A549 (cell line): ENCODE measurements around the gene TMEM97. TPM values are rescaled to one million over a fixed set of nuclear protein-coding genes. Genes with fewer than 3 reads are reported as not detected.

Experiments used
- ATOH8 ChIP-seq: fragments of 250-450 bp; sonication (Bioruptor Pico); IDR thresholded peaks from 2 replicates; pipeline ENCODE4 v1.5.0; 2020; ENCODE audit warnings: low read depth, mild to moderate bottlenecking, moderate library complexity
- CBX2 ChIP-seq: fragments of 200-600 bp; sonication (generic); IDR thresholded peaks from 2 replicates; pipeline ENCODE4 v1.6.1; 2016; ENCODE audit warnings: low read depth, mild to moderate bottlenecking, borderline replicate concordance
- CEBPB ChIP-seq, 2 experiments: fragments of >200 bp in 1 of 2; sonication (Bioruptor Twin) in 1 of 2; formaldehyde crosslinking in 1 of 2; IDR thresholded peaks; 2 replicates each; pipeline ENCODE4 v1.6.1; 2012 to 2016
- CHD2 ChIP-seq: fragments of 150-350 bp; IDR thresholded peaks from 2 replicates; pipeline ENCODE4 v1.6.1; 2014; ENCODE audit warnings: low read length; ENCODE audit not compliant: partially characterized antibody
- CTCF ChIP-seq: fragments of >200 bp; sonication (Bioruptor Twin); formaldehyde crosslinking; IDR thresholded peaks from 3 replicates; pipeline ENCODE4 v1.5.1; 2016
- EHF ChIP-seq: fragments of 250-450 bp; sonication (Bioruptor Pico); IDR thresholded peaks from 2 replicates; pipeline ENCODE4 v1.5.0; 2020; ENCODE audit warnings: mild to moderate bottlenecking
- ELK1 ChIP-seq: fragments of 150-350 bp; IDR thresholded peaks from 2 replicates; pipeline ENCODE4 v1.6.1; 2014; ENCODE audit warnings: low read depth, mild to moderate bottlenecking, low read length
- ESRRA ChIP-seq: fragments of 150-350 bp; IDR thresholded peaks from 2 replicates; pipeline ENCODE4 v1.6.1; 2014; ENCODE audit warnings: mild to moderate bottlenecking, low read length, borderline replicate concordance
- HDAC2 ChIP-seq: fragments of 200-600 bp; sonication (generic); IDR thresholded peaks from 2 replicates; pipeline ENCODE4 v1.6.1; 2016
- HES2 ChIP-seq: fragments of >200 bp; sonication (Bioruptor Twin); formaldehyde crosslinking; IDR thresholded peaks from 2 replicates; pipeline ENCODE4 v1.6.1; 2016
- HMGXB4 ChIP-seq: fragments of 250-450 bp; sonication (Bioruptor Pico); IDR thresholded peaks from 2 replicates; pipeline ENCODE4 v1.5.0; 2021; ENCODE audit warnings: mild to moderate bottlenecking, moderate library complexity, borderline replicate concordance
- HOXA7 ChIP-seq: fragments of 250-450 bp; sonication (Bioruptor Pico); IDR thresholded peaks from 2 replicates; pipeline ENCODE4 v1.5.0; 2020; ENCODE audit warnings: mild to moderate bottlenecking, moderate library complexity
- HOXB5 ChIP-seq: fragments of 250-450 bp; sonication (Bioruptor Pico); IDR thresholded peaks from 2 replicates; pipeline ENCODE4 v1.5.0; 2020; ENCODE audit warnings: mild to moderate bottlenecking, moderate library complexity
- KDM5A ChIP-seq: fragments of 200-600 bp; sonication (generic); IDR thresholded peaks from 2 replicates; pipeline ENCODE4 v1.6.1; 2016; ENCODE audit warnings: antibody characterized with exemption, mild to moderate bottlenecking
- PBX3 ChIP-seq: IDR thresholded peaks from 2 replicates; pipeline ENCODE4 v1.6.1; 2012
- PHF8 ChIP-seq: fragments of 200-600 bp; sonication (generic); IDR thresholded peaks from 2 replicates; pipeline ENCODE4 v1.6.1; 2016; ENCODE audit warnings: low read depth, mild to moderate bottlenecking, antibody characterized with exemption, moderate library complexity, borderline replicate concordance
- RAD21 ChIP-seq, 2 experiments: fragments of >200 bp in 1 of 2; sonication (Bioruptor Twin) in 1 of 2; formaldehyde crosslinking in 1 of 2; IDR thresholded peaks in 1 of 2; conservative IDR thresholded peaks in 1 of 2; 2 replicates in 1 of 2; 3 replicates in 1 of 2; pipeline ENCODE4 v1.6.1; 2012 to 2018; ENCODE audit warnings: inconsistent platforms in 1 of 2
- RARB ChIP-seq: fragments of 250-450 bp; sonication (Bioruptor Pico); IDR thresholded peaks from 2 replicates; pipeline ENCODE4 v1.8.0; 2021; ENCODE audit warnings: mild to moderate bottlenecking, moderate library complexity
- RNF2 ChIP-seq: fragments of 200-600 bp; sonication (generic); IDR thresholded peaks from 2 replicates; pipeline ENCODE4 v1.6.1; 2016; ENCODE audit warnings: low read depth, mild to moderate bottlenecking, antibody characterized with exemption, moderate library complexity, borderline replicate concordance
- ZNF302 ChIP-seq: fragments of 250-450 bp; sonication (Bioruptor Pico); IDR thresholded peaks from 2 replicates; pipeline ENCODE4 v1.9.0; 2021; ENCODE audit warnings: inconsistent platforms, mild to moderate bottlenecking, moderate library complexity
- polyA plus RNA-seq, 4 experiments: library from polyadenylated mRNA; depleted of rRNA in 3 of 4; stranded (reverse); fragments of >200 nt; fragmentation: RNase III in 1 of 4; extraction: RNeasy Plus Mini Kit Qiagen cat#74134 plus additional on column Dnase treatment in 1 of 4; gene quantifications; 2 replicates in 3 of 4; 3 replicates in 1 of 4; pipeline ENCODE4 v1.2.3, GENCODE V29; 2011 to 2017

Gene TMEM97
- polyA plus RNA-seq, 2 of the 4 experiments (the other 2 are of a cell fraction), result 75.6 to 90.9 TPM

GRCh38 chr17:28357061-28357900 lies 38.3 kb downstream of the TMEM97 start, which contains the start of gene POLDIP2 (continued):
- TF ChIP-seq ZNF302 (CRISPR knock-in tag), result no peak
- TF ChIP-seq CHD2, result no peak
- TF ChIP-seq ESRRA, result no peak
- no peak for TF ChIP-seq PBX3
- TF ChIP-seq HOXB5 (CRISPR knock-in tag), result no peak
- peak; percentile 95; the same call in 1 of the 2 replicates for TF ChIP-seq HDAC2
- peak; percentile 100 for TF ChIP-seq KDM5A
- TF ChIP-seq PHF8, result peak; percentile 97
- no peak for TF ChIP-seq HMGXB4 (CRISPR knock-in tag)
- TF ChIP-seq HES2, result no peak
- no peak for TF ChIP-seq EHF
- TF ChIP-seq RARB (CRISPR knock-in tag), result no peak
- peak in 1 of 2 experiments; percentile 51; a peak in 3 of 5 replicates for TF ChIP-seq RAD21 (conservative IDR thresholded peaks at IDR 0.05 in 1 of 2, IDR thresholded peaks at IDR 0.05 in 1 of 2)
- TF ChIP-seq CBX2, result no peak
- TF ChIP-seq CTCF, result no peak
- TF ChIP-seq HOXA7 (CRISPR knock-in tag), result no peak
- TF ChIP-seq ELK1, result peak; percentile 81; the same call in 1 of the 2 replicates
- no peak for TF ChIP-seq RNF2
- no peak for TF ChIP-seq ATOH8 (CRISPR knock-in tag)
- TF ChIP-seq CEBPB (IDR thresholded peaks at IDR 0.05), result no peak
